ENCODE measurements around the gene MYL3. TPM values are rescaled to one million over a fixed set of nuclear protein-coding genes. Genes with fewer than 3 reads are reported as not detected.
A peak's percentile ranks its signal among the peaks of the same experiment; 100 is the strongest.

Gene MYL3
- total and polyA plus RNA-seq, 4 donors, result 1.9 to 4.1 (median 2.6) TPM

- no peak for ATAC-seq (ENCODE audit: insufficient read depth, low FRiP score)
- DNase-seq, result no peak
Measured at GRCh38 chr3:46899151-46900006, 36.1 kb upstream of the MYL3 start.

GRCh38 chr3:46898321-46899150 lies 35.3 kb upstream of the MYL3 start:
- peaks cover 0 to 17% (median 12%) of the 10 kb centered on the region in 5 donors for H3K4me1 ChIP-seq (ENCODE audit: control insufficient read depth in 5 of 5, insufficient read depth in 5 of 5, low read length in 5 of 5)

More at GRCh38 chr3:46899151-46900006, 36.1 kb upstream of the MYL3 start:
- Histone ChIP-seq H3K27ac (ENCODE audit: low read depth in 1 of 2, low read length in 1 of 2) (no peak overlapping the region), H3K9me3 (ENCODE audit: control insufficient read depth in 4 of 4, insufficient read depth in 3 of 4, low read length in 3 of 4) (no peaks in the 10 kb centered on the region), H3K9ac (ENCODE audit: insufficient read depth in 1 of 2, low read length in 2 of 2) (no peak overlapping the region), H3K36me3 (ENCODE audit: control insufficient read depth in 4 of 4, insufficient read depth in 4 of 4, low read length in 4 of 4) (peaks cover 0 to 6% (median 2%) of the 10 kb centered on the region in 4 donors), H3K27me3 (ENCODE audit: control insufficient read depth in 3 of 3, insufficient read depth in 3 of 3, low read length in 2 of 3) (peaks cover 0 to 4% (median 0%) of the 10 kb centered on the region in 3 donors), H3K4me1 (ENCODE audit: control insufficient read depth in 5 of 5, insufficient read depth in 5 of 5, low read length in 5 of 5) (peaks cover 0 to 16% (median 12%) of the 10 kb centered on the region in 5 donors), H3K4me3 (no peak overlapping the region)
- no peak for TF ChIP-seq CTCF (IDR thresholded peaks at IDR 0.05; ENCODE audit: control extremely low read depth, extremely low read depth)
- 84 to 87% methylated on average over 22 of the region's 22 CpGs for WGBS, 2 donors

DNA sequence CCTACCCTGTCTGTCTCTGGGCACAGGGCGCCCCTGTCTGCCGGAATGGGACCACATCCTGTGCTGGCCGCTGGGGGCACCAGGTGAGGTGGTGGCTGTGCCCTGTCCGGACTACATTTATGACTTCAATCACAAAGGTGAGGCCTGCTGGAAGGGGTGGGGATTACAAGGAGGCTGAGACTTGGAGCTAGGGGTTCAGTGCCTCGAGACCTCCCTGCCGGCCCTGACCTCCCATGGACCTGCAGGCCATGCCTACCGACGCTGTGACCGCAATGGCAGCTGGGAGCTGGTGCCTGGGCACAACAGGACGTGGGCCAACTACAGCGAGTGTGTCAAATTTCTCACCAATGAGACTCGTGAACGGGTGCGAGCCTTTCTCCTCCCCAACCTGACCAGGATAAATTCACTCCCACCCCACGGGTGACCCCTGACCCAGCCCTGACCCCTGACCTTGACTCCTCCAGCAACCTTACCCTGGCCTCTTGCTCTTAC lies 34.6 kb upstream of the MYL3 start:
- H3K4me1 ChIP-seq (ENCODE audit: control insufficient read depth in 5 of 5, insufficient read depth in 5 of 5, low read length in 5 of 5), result peaks cover 0 to 23% (median 12%) of the 10 kb centered on the region in 5 donors
- no peak overlapping the region for H3K9ac ChIP-seq (ENCODE audit: insufficient read depth in 1 of 2, low read length in 2 of 2)

More at GRCh38 chr3:46898321-46899150, 35.3 kb upstream of the MYL3 start:
- no peak overlapping the region for H3K9ac ChIP-seq (ENCODE audit: insufficient read depth in 1 of 2, low read length in 2 of 2)
- TF ChIP-seq CTCF (IDR thresholded peaks at IDR 0.05; ENCODE audit: control extremely low read depth, extremely low read depth), result no peak
- no peaks in the 10 kb centered on the region for H3K9me3 ChIP-seq (ENCODE audit: control insufficient read depth in 4 of 4, insufficient read depth in 3 of 4, low read length in 3 of 4)
- H3K27ac ChIP-seq (ENCODE audit: low read depth in 1 of 2, low read length in 1 of 2), result no peak overlapping the region
- DNase-seq (peak in 2 of 3 donors; percentile 10 to 30), ATAC-seq (ENCODE audit: insufficient read depth, low FRiP score) (no peak)
- peaks cover 0 to 6% (median 2%) of the 10 kb centered on the region in 4 donors for H3K36me3 ChIP-seq (ENCODE audit: control insufficient read depth in 4 of 4, insufficient read depth in 4 of 4, low read length in 4 of 4)
- no peak overlapping the region for H3K4me3 ChIP-seq
- peaks cover 0 to 4% (median 0%) of the 10 kb centered on the region in 3 donors for H3K27me3 ChIP-seq (ENCODE audit: control insufficient read depth in 3 of 3, insufficient read depth in 3 of 3, low read length in 2 of 3)
- 24 to 25% methylated on average over 61 to 71 of the region's 71 CpGs for WGBS, 2 donors

More for the DNA sequence above, 34.6 kb upstream of the MYL3 start:
- TF ChIP-seq CTCF (IDR thresholded peaks at IDR 0.05; ENCODE audit: control extremely low read depth, extremely low read depth), result no peak
- ATAC-seq (ENCODE audit: insufficient read depth, low FRiP score) (no peak), DNase-seq (peak in 1 of 3 donors; percentile 3)
- Histone ChIP-seq H3K27ac (ENCODE audit: low read depth in 1 of 2, low read length in 1 of 2) (no peak overlapping the region), H3K4me3 (no peak overlapping the region), H3K36me3 (ENCODE audit: control insufficient read depth in 4 of 4, insufficient read depth in 4 of 4, low read length in 4 of 4) (peaks cover 0 to 6% (median 2%) of the 10 kb centered on the region in 4 donors), H3K9me3 (ENCODE audit: control insufficient read depth in 4 of 4, insufficient read depth in 3 of 4, low read length in 3 of 4) (no peaks in the 10 kb centered on the region), H3K27me3 (ENCODE audit: control insufficient read depth in 3 of 3, insufficient read depth in 3 of 3, low read length in 2 of 3) (peaks cover 0 to 4% (median 0%) of the 10 kb centered on the region in 3 donors)
- 72 to 82% methylated on average over 15 of the region's 15 CpGs for WGBS, 2 donors
